ENCODE results near the gene ALDOC. TPM values are rescaled to one million over a fixed set of nuclear protein-coding genes. Genes with fewer than 3 reads are reported as not detected.

The ALDOC gene
- polyA plus RNA-seq, 1 of the 3 experiments (the other 2 are of a cell fraction), result 10.3 TPM

- no peak for TF ChIP-seq MXI1 (IDR thresholded peaks at IDR 0.05; ENCODE audit: low read depth, low read length)
- TF ChIP-seq USF1 (IDR thresholded peaks at IDR 0.05; ENCODE audit: borderline replicate concordance, low read depth), result no peak
- no peak for TF ChIP-seq RFX5 (IDR thresholded peaks at IDR 0.05; ENCODE audit: low read length)
- TF ChIP-seq EP300 (IDR thresholded peaks at IDR 0.05; ENCODE audit: borderline replicate concordance in 1 of 2, low read depth in 1 of 2, low read length in 1 of 2), result no peak
- no peak for TF ChIP-seq FOXJ3 (CRISPR knock-in tag; IDR thresholded peaks at IDR 0.05)
Observed at GRCh38 chr17:28616281-28616680, 39.6 kb upstream of the ALDOC start (continued).

GRCh38 chr17:28615260-28615940 lies 38.7 kb upstream of the ALDOC start:
- H3K27me3 ChIP-seq (ENCODE audit: insufficient read depth), result no peaks in the 10 kb centered on the region
- peaks cover 51 to 83% of the 10 kb centered on the region in 2 experiments for H3K36me3 ChIP-seq (replicated peaks in 1 of 2; ENCODE audit: control insufficient read depth in 1 of 2, insufficient read depth in 2 of 2, low read length in 1 of 2)
- 91% methylated on average over 3 of the region's 4 CpGs for WGBS (ENCODE audit: low lambda C conversion rate)
- H3K27ac ChIP-seq (ENCODE audit: low read depth in 2 of 2, low read length in 1 of 2), result no peak overlapping the region
- no peaks in the 10 kb centered on the region for H4K20me1 ChIP-seq (ENCODE audit: insufficient read depth)
- POLR2A ChIA-PET, result interaction anchor here (1.6 kb wide), 1 partner anchor 16 kb away, joined by 3 read pairs; no protein-coding TSS in a partner anchor
- no peak overlapping the region for H3K4me2 ChIP-seq
- no peaks in the 10 kb centered on the region for H3K9me3 ChIP-seq
- no peak overlapping the region for H3K4me3 ChIP-seq (ENCODE audit: low read depth in 2 of 2, low read length in 1 of 2)
- no peak for DNase-seq
- TF ChIP-seq NRF1 (IDR thresholded peaks at IDR 0.05; ENCODE audit: low read depth, low read length) (no peak), GATA2 (CRISPR knock-in tag; IDR thresholded peaks at IDR 0.05) (no peak), EZH2phosphoT487 (IDR thresholded peaks at IDR 0.05; ENCODE audit: borderline replicate concordance, low read depth) (no peak), POLR2AphosphoS5 (IDR thresholded peaks at IDR 0.05; ENCODE audit: low read depth, low read length) (no peak), MXI1 (IDR thresholded peaks at IDR 0.05; ENCODE audit: low read depth, low read length) (no peak), CTCF (IDR thresholded peaks at IDR 0.05) (no peak), NFIC (IDR thresholded peaks at IDR 0.05; ENCODE audit: borderline replicate concordance) (no peak)
- no peaks in the 10 kb centered on the region for H3K9me2 ChIP-seq
- H3K4me1 ChIP-seq (ENCODE audit: control insufficient read depth in 1 of 2, insufficient read depth in 2 of 2, low read depth in 1 of 2, low read length in 1 of 2), result no peaks in the 10 kb centered on the region
- CTCF ChIA-PET, result interaction anchor here (1.0 to 2.6 kb wide), 3 partner anchors 29 to 120 kb away, joined by 4 to 10 read pairs (median 6); partner anchors contain the start of gene BLTP2
- H3K79me2 ChIP-seq (ENCODE audit: insufficient read depth), result no peaks in the 10 kb centered on the region
- H3F3A ChIP-seq (replicated peaks; ENCODE audit: insufficient read depth), result peaks cover 6% of the 10 kb centered on the region
- no peak overlapping the region for H2AFZ ChIP-seq (ENCODE audit: low read depth)
- H3K9ac ChIP-seq, result no peak overlapping the region

GRCh38 chr17:28613931-28614381 lies 37.3 kb upstream of the ALDOC start, which contains the start of gene RSKR:
Gene RSKR (minus strand): TSS chr17:28614185. CDS start chr17:28614161, 24 bp downstream.
- no peak within 1 kb of the TSS for H3K27ac ChIP-seq (ENCODE audit: low read depth in 2 of 2, low read length in 1 of 2)
- H3K9ac ChIP-seq, result no peak within 1 kb of the TSS
- CTCF ChIA-PET, result interaction anchor here (1.0 to 4.9 kb wide), 15 partner anchors 8 to 141 kb away, joined by 3 to 60 read pairs (median 9); partner anchors contain the start of genes BLTP2 and PIGS
- TF ChIP-seq GATA2 (CRISPR knock-in tag; IDR thresholded peaks at IDR 0.05) (no peak), RFX5 (IDR thresholded peaks at IDR 0.05; ENCODE audit: low read length) (no peak), FOXJ3 (CRISPR knock-in tag; IDR thresholded peaks at IDR 0.05) (no peak), TEAD4 (IDR thresholded peaks at IDR 0.05; ENCODE audit: borderline replicate concordance, insufficient read depth) (no peak), POLR2AphosphoS5 (IDR thresholded peaks at IDR 0.05; ENCODE audit: low read depth, low read length) (no peak), MAX (IDR thresholded peaks at IDR 0.05; ENCODE audit: low read depth) (no peak), REST (IDR thresholded peaks at IDR 0.05; ENCODE audit: low read depth, low read length) (no peak), SMC3 (IDR thresholded peaks at IDR 0.05; ENCODE audit: low read depth, low read length) (no peak), GABPA (IDR thresholded peaks at IDR 0.05; ENCODE audit: low read depth) (no peak), ELF1 (IDR thresholded peaks at IDR 0.05) (no peak), EZH2phosphoT487 (IDR thresholded peaks at IDR 0.05; ENCODE audit: borderline replicate concordance, low read depth) (no peak), CHD2 (IDR thresholded peaks at IDR 0.05; ENCODE audit: low read length, partially characterized antibody) (no peak)

More at GRCh38 chr17:28613931-28614381, 37.3 kb upstream of the ALDOC start, which contains the start of gene RSKR:
- Histone ChIP-seq H3K79me2 (ENCODE audit: insufficient read depth) (no peaks in the 10 kb centered on the region), H3K36me3 (replicated peaks in 1 of 2; ENCODE audit: control insufficient read depth in 1 of 2, insufficient read depth in 2 of 2, low read length in 1 of 2) (peaks cover 37 to 68% of the 10 kb centered on the region in 2 experiments), H3F3A (replicated peaks; ENCODE audit: insufficient read depth) (peaks cover 6% of the 10 kb centered on the region), H3K4me3 (ENCODE audit: low read depth in 2 of 2, low read length in 1 of 2) (no peak within 1 kb of the TSS), H3K4me2 (no peak within 1 kb of the TSS), H4K20me1 (ENCODE audit: insufficient read depth) (no peaks in the 10 kb centered on the region), H3K9me2 (no peaks in the 10 kb centered on the region), H3K4me1 (ENCODE audit: control insufficient read depth in 1 of 2, insufficient read depth in 2 of 2, low read depth in 1 of 2, low read length in 1 of 2) (no peaks in the 10 kb centered on the region), H3K27me3 (ENCODE audit: insufficient read depth) (no peaks in the 10 kb centered on the region), H2AFZ (ENCODE audit: low read depth) (no peak within 1 kb of the TSS), H3K9me3 (no peaks in the 10 kb centered on the region)
- POLR2A ChIA-PET, result no interaction called here
- 98% methylated on average over 5 of the region's 5 CpGs for WGBS (ENCODE audit: low lambda C conversion rate)
- no peak for DNase-seq

Measured in SK-N-SH (cell line).